OCI-LY3 (cell line): Measurements from ENCODE around the gene MET.

ENCODE experiments used
- EZH2phosphoT487 ChIP-seq: fragments of 200-600 bp; shearing (Covaris generic); IDR thresholded peaks from 2 replicates; pipeline ENCODE4 v1.6.1; 2018; ENCODE audit warnings: antibody characterized with exemption, mixed run types, low read depth
- TF ChIP-seq, protein P1 (sequence below): fragments of 200-600, 300-600 bp; sonication (generic); IDR thresholded peaks from 2 replicates; pipeline ENCODE4 v1.5.1; 2014; ENCODE audit warnings: antibody characterized with exemption, low read length, low read depth

GRCh38 chr7:116780966-116781365, 109.0 kb downstream of the MET start:
- TF ChIP-seq, protein P1, sequence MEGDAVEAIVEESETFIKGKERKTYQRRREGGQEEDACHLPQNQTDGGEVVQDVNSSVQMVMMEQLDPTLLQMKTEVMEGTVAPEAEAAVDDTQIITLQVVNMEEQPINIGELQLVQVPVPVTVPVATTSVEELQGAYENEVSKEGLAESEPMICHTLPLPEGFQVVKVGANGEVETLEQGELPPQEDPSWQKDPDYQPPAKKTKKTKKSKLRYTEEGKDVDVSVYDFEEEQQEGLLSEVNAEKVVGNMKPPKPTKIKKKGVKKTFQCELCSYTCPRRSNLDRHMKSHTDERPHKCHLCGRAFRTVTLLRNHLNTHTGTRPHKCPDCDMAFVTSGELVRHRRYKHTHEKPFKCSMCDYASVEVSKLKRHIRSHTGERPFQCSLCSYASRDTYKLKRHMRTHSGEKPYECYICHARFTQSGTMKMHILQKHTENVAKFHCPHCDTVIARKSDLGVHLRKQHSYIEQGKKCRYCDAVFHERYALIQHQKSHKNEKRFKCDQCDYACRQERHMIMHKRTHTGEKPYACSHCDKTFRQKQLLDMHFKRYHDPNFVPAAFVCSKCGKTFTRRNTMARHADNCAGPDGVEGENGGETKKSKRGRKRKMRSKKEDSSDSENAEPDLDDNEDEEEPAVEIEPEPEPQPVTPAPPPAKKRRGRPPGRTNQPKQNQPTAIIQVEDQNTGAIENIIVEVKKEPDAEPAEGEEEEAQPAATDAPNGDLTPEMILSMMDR = no peak
- TF ChIP-seq EZH2phosphoT487 = no peak
